G401.6 (cell line): ENCODE measurements around the gene GP2.

Experiments used
- FAIRE-seq: peaks from 2 replicates; lab custom pipeline; 2012; peaks lifted over from hg19 to GRCh38; lab: Jason Lieb, UNC

The GP2 gene

DNA sequence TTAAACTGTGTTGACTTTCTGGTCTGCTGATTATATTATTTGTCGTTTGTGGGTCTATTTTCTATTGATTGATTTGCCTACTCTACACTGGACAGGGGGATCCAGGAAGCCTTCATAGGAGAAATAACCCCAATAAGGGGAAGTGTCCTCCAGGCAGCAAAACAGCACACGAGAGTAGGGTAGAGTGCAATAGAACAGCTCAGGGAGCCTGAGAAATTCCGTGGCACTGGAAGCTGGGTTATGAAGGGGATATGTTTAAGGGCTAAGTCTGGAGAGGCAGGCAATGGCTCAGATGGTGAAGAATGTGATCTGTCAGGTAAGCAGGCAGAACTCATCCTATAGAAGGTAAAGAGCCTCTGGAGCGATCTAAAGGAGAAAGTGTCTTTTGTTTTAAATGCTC, 20.9 kb downstream of the GP2 start:
- FAIRE-seq: no peak

GRCh38 chr16:20303012-20303411, 24.3 kb downstream of the GP2 start:
- no peak for FAIRE-seq

DNA sequence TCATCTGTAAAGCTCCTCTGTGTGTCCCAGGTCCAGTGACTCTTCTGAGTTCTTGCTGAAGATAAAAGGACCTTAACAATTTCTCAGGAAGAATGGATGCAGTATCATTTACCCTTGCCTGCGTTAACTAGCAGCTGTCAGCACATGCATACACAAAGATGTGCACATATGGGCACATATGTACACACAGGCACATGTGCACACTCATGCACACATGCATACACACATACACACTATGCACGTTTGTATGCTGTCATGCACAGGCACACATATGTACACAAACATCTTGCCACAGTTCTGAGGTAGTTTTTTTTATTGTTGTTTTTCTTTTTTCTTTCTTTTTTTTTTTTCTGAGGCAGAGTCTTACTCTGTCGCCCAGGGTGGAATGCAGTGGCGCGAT, 24.9 kb downstream of the GP2 start:
- no peak for FAIRE-seq

GRCh38 chr16:20301840-20302239, 25.5 kb downstream of the GP2 start:
- no peak for FAIRE-seq

DNA sequence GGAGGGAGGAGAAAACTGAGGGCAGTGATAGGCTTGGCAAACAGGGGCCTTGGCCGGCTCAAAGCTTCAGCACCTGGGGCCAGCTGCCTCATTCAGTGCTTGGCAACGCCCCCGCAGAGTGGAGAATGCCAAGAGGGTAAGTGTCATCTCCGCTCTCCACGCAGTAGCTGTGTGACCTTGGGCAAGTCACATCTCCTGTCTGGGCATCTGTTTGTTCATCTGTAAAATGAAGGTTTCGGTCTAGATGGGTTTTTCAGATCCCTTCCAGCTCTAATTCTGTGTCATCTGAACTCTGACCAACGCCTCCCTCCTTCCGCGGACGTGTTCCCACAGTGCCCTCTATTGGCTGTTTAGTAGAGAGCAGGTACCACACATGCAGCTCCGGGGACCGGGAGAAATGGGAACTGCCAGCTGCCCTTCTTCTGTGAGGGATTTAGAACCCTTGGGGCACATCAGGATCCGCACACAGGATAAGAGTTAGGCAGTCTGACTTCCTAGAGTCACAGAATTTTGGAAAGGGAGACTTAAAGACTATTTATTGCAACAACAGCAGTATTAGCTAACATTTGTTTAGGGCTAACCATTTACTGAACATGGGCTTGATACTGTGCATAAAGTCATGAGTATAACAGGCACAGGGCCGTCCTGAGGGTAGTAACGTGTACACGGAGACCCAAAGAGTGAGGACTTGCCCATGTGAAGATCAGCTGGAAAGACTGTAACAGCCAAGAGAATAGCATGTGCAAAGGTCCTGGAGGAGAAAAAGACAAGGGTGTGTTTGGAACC, 26.8 kb downstream of the GP2 start:
- no peak for FAIRE-seq

DNA sequence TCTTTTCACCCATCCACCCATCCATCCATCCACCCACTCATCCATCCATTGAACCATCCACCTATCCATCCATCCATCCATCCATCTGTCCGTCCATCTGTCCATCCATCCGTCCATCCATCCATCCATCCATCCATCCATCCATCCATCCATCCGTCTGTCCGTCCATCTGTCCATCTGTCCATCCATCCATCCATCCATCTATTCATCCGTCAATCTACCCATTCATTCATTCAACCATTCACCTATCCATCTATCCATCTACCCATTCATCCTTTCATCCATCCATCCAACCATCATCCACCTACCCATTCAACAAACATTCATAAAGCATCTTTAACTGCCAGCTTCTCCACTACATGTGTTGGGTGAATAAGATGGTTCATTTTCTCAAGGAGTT, 28.9 kb downstream of the GP2 start:
- no peak for FAIRE-seq

DNA sequence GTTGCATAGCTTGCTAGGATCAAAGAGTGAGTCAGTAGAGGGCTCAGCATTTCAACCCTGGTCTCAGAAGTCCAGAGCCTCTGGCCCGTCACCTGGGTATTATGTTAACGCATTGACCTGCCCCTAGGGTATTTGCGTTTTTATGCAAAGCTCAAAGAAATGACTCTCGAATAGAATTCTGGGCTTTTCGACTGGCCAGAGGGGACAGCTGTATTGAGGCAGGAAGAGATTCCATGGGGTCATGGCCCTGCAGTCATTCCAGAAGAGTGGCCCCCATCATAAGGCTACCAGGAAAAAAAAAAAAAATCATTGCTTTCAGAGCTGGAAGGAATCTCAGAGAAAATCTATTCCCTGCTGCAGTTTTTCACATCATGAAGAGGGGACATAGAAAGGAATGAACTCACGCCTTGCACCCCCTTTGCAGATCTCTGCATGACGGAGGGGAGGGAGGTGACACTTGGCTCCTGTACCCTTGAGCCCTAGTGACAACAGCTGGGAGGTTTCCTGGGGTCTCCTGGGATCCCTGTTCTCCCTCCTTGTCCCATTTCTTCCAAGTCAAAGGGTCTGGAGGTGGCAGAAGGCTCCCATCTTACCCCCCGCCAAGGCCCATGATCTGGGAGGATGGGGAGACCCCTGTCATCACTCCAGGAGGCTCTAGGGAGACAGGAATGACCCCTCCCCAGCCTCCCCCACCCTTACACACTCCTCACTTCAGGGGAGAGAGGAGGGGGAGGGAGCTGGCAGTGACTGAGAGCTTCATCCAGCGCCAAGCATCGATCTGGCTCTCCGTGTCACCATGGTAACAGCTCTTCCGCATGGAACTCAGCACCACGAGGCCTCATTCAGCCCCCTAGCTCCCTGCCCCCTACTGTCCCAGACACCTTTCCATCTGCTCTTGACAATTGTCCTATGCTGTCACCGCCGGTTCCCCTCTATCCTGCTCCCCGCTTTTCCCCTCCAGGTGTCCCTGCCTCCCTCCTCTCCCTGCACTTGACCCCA, 35.8 kb downstream of the GP2 start:
- FAIRE-seq: no peak

DNA sequence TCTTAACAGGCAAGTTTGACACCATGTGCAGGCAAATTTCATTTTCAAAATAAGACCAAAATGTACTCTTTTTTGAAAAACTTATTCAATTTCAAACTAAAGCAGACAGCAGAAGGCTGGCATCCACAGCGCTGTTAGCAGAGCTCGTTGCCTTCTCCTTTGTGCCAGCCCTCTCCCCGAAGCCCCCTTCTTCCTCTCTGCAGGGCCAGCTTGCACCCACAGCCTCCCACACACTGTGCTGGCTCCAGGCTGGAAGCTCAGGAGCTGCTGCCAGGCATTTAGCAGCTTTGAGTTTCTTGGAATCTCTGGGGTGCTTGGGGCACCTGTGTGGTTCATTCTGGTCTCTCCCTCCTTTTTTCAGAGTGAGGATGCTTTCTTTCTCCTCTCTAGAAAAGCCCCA, 37.7 kb downstream of the GP2 start:
- no peak for FAIRE-seq

GRCh38 chr16:20285993-20286499, 41.3 kb downstream of the GP2 start:
- no peak for FAIRE-seq

GRCh38 chr16:20280259-20280658, 47.1 kb downstream of the GP2 start:
- FAIRE-seq: no peak

GRCh38 chr16:20271893-20272292, 55.4 kb downstream of the GP2 start:
- FAIRE-seq: no peak

DNA sequence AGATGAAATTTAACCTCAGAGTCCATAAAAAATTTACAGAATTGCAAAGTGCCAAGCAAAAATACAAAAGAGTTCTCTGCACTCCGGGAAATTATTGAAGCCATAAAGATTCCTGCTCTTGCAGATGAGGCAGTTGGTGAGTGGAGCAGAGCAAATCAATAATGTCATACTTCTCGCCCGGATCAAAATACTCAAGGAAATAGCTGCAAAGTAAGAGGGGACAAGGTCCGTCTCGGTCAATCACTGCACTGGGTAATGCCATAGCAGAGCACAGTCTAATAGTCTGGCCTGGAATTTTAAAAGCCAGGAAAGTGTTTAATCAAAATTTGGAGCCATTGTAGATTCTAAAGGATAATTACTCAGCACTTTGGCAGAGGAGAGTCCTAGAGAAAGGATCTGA, 58.9 kb downstream of the GP2 start:
- no peak for FAIRE-seq

- no peak for FAIRE-seq
Measured at GRCh38 chr16:20265019-20265418, 62.3 kb downstream of the GP2 start.

GRCh38 chr16:20263138-20263855, 64.0 kb downstream of the GP2 start:
- no peak for FAIRE-seq

DNA sequence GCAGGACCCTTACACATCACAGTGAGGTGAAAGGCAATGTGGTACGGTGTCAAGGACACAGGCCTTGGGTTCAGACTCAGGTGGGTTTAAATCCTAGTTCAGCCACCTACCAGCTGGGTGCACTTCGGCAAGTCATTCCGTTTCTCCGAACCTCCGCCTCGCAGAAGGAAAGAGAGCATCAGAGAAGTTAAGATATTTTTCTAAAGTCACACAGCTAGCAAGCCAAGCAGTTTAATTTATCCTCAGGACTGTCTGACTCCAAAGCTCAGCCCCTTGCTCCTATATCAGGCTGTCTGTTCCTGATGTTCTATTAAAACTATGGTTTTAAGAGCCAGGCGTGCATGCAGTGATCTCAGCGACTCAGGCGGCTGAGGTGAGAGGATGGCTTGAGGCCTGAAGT, 65.1 kb downstream of the GP2 start:
- no peak for FAIRE-seq

DNA sequence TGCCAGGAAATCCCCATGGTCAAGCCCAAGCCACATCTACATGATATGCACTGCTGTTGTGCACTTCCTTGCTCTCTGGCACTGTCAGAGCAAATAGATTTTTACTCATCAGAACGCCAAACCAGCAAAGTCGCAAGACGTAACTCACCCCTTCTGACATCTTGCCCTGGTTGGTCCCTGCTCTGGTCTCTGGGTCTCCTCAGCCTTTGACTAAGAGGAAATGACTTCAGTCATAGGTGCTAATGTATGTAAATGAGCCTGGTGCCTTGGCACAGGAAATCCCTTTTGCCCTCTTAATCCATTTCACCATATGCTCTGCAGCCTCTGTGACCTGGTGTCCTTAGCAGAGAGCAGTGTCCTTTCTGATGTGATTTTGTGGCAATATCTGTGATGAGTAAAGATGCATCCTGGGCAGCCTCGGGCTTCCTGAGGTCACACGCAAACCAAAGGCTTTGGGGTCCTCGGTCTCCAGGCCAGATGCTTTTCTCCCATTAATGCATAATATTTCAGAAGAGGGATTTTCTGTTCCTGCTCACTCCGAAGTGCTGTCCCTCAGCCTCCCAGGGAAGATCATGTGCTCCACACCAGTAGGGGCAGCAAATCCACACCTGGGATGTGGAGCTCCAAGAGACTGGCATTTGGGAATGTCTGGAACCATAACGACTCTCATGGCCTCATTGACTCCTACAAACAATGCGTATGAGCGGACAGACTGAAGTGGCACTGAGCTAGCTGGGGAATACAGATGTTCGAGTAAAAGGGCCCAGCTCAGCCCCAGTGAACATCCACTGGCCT, 66.9 kb downstream of the GP2 start:
- no peak for FAIRE-seq
